Hepatocyte (in vitro differentiated cells): ENCODE data around the gene SLC25A17.

Experiments used
- CTCF ChIP-seq: fragments of 200-600 bp; sonication (generic); IDR thresholded peaks from 2 replicates; pipeline ENCODE4 v1.5.1; 2016; ENCODE audit warnings: antibody characterized with exemption, mild to moderate bottlenecking; ENCODE audit not compliant: poor library complexity
- EZH2 ChIP-seq: fragments of 200-600 bp; sonication (generic); IDR thresholded peaks from 2 replicates; pipeline ENCODE4 v1.6.1; 2016; ENCODE audit warnings: antibody characterized with exemption, mild to moderate bottlenecking, borderline replicate concordance

DNA sequence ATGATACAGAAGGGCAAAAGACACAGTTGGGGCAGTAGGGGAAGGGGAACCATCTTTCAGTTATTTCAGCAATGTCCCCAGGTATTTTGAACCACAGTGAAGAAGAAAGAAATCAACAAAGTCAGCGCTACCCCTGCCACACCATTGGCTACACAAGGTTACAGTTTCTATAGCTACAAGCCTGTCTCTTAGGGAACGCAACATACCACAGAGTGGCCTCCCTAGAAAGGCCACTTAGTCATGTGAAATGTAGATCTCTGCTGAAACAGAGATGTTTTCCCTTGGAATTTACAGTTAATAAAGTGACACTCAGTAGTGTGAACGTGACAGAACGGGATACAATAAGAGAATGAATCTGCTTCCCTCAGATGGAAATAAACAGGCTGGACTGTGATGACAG is 85.2 kb downstream of the SLC25A17 start:
- TF ChIP-seq CTCF (no peak), EZH2 (no peak)
